ENCODE results near the gene HCFC2.
"Not testable (repeated sequence)": the region's sequence is repeated elsewhere in the genome, so short reads cannot be mapped to it uniquely, and the experiment has no call there.

HCFC2 gene

GRCh38 chr12:104106965-104107364 lies 42.6 kb downstream of the HCFC2 start:
- DNase-seq (ENCODE audit: low read depth, low spot score) = no peak
- H3K9me3 ChIP-seq (ENCODE audit: insufficient read depth, low read length) = no peaks in the 10 kb centered on the region
- H3K9ac ChIP-seq (ENCODE audit: insufficient read length, low read depth) = no peak overlapping the region

GRCh38 chr12:104108755-104109445 lies 44.6 kb downstream of the HCFC2 start:
- peak; percentile 87 for DNase-seq (ENCODE audit: low read depth, low spot score)
- H3K9me3 ChIP-seq (ENCODE audit: insufficient read depth, low read length) = no peaks in the 10 kb centered on the region
- no peak overlapping the region for H3K4me3 ChIP-seq (ENCODE audit: insufficient read length, low read depth)
- H3K27me3 ChIP-seq (ENCODE audit: insufficient read depth, insufficient read length) = no peaks in the 10 kb centered on the region
- TF ChIP-seq YY1 (IDR thresholded peaks at IDR 0.05; ENCODE audit: insufficient read depth, insufficient read length) (no peak), ZNF274 (IDR thresholded peaks at IDR 0.05; ENCODE audit: low read depth, low read length) (no peak), SUZ12 (IDR thresholded peaks at IDR 0.05; ENCODE audit: extremely low read depth, insufficient read depth, insufficient read length) (no peak)
- no peak overlapping the region for H3K9ac ChIP-seq (ENCODE audit: insufficient read length, low read depth)
- H3K4me1 ChIP-seq (ENCODE audit: insufficient read depth, insufficient read length) = no peaks in the 10 kb centered on the region
- no peaks in the 10 kb centered on the region for H3K36me3 ChIP-seq (ENCODE audit: insufficient read depth, insufficient read length, low read length)

More at GRCh38 chr12:104106965-104107364, 42.6 kb downstream of the HCFC2 start:
- H3K4me3 ChIP-seq (ENCODE audit: insufficient read length, low read depth) = no peak overlapping the region
- no peaks in the 10 kb centered on the region for H3K36me3 ChIP-seq (ENCODE audit: insufficient read depth, insufficient read length, low read length)
- H3K4me1 ChIP-seq (ENCODE audit: insufficient read depth, insufficient read length) = no peaks in the 10 kb centered on the region
- no peaks in the 10 kb centered on the region for H3K27me3 ChIP-seq (ENCODE audit: insufficient read depth, insufficient read length)
- no peak for TF ChIP-seq YY1 (IDR thresholded peaks at IDR 0.05; ENCODE audit: insufficient read depth, insufficient read length)
- no peak for TF ChIP-seq SUZ12 (IDR thresholded peaks at IDR 0.05; ENCODE audit: extremely low read depth, insufficient read depth, insufficient read length)
- no peak for TF ChIP-seq ZNF274 (IDR thresholded peaks at IDR 0.05; ENCODE audit: low read depth, low read length)

GRCh38 chr12:104109446-104110271 lies 45.3 kb downstream of the HCFC2 start:
- Histone ChIP-seq H3K36me3 (ENCODE audit: insufficient read depth, insufficient read length, low read length) (peaks cover under 1% of the 10 kb centered on the region), H3K4me3 (ENCODE audit: insufficient read length, low read depth) (no peak overlapping the region), H3K27me3 (ENCODE audit: insufficient read depth, insufficient read length) (no peaks in the 10 kb centered on the region), H3K9me3 (ENCODE audit: insufficient read depth, low read length) (no peaks in the 10 kb centered on the region), H3K4me1 (ENCODE audit: insufficient read depth, insufficient read length) (no peaks in the 10 kb centered on the region), H3K9ac (ENCODE audit: insufficient read length, low read depth) (no peak overlapping the region)
- TF ChIP-seq ZNF274 (IDR thresholded peaks at IDR 0.05; ENCODE audit: low read depth, low read length) = no peak
- TF ChIP-seq YY1 (IDR thresholded peaks at IDR 0.05; ENCODE audit: insufficient read depth, insufficient read length) = no peak
- no peak for TF ChIP-seq SUZ12 (IDR thresholded peaks at IDR 0.05; ENCODE audit: extremely low read depth, insufficient read depth, insufficient read length)
- no peak for DNase-seq (ENCODE audit: low read depth, low spot score)

GRCh38 chr12:104114834-104115586 lies 50.7 kb downstream of the HCFC2 start:
- H3K27me3 ChIP-seq (ENCODE audit: insufficient read depth, insufficient read length); H3K9ac ChIP-seq (ENCODE audit: insufficient read length, low read depth); DNase-seq (ENCODE audit: low read depth, low spot score); H3K4me1 ChIP-seq (ENCODE audit: insufficient read depth, insufficient read length); H3K9me3 ChIP-seq (ENCODE audit: insufficient read depth, low read length); H3K4me3 ChIP-seq (ENCODE audit: insufficient read length, low read depth): not testable (repeated sequence)
- peaks cover 37% of the 10 kb centered on the region for H3K36me3 ChIP-seq (ENCODE audit: insufficient read depth, insufficient read length, low read length)

GRCh38 chr12:104115587-104115975 lies 51.2 kb downstream of the HCFC2 start:
- Histone ChIP-seq H3K36me3 (ENCODE audit: insufficient read depth, insufficient read length, low read length) (peaks cover 42% of the 10 kb centered on the region), H3K4me1 (ENCODE audit: insufficient read depth, insufficient read length) (no peaks in the 10 kb centered on the region), H3K4me3 (ENCODE audit: insufficient read length, low read depth) (no peak overlapping the region), H3K9ac (ENCODE audit: insufficient read length, low read depth) (no peak overlapping the region), H3K27me3 (ENCODE audit: insufficient read depth, insufficient read length) (no peaks in the 10 kb centered on the region), H3K9me3 (ENCODE audit: insufficient read depth, low read length) (no peaks in the 10 kb centered on the region)
- DNase-seq (ENCODE audit: low read depth, low spot score) = no peak
- TF ChIP-seq SUZ12 (IDR thresholded peaks at IDR 0.05; ENCODE audit: extremely low read depth, insufficient read depth, insufficient read length) = no peak
- TF ChIP-seq ZNF274 (IDR thresholded peaks at IDR 0.05; ENCODE audit: low read depth, low read length) = no peak
- TF ChIP-seq YY1 (IDR thresholded peaks at IDR 0.05; ENCODE audit: insufficient read depth, insufficient read length) = no peak

GRCh38 chr12:104121001-104121400 lies 56.7 kb downstream of the HCFC2 start:
- H3K27me3 ChIP-seq (ENCODE audit: insufficient read depth, insufficient read length) = no peaks in the 10 kb centered on the region
- peaks cover 7% of the 10 kb centered on the region for H3K4me1 ChIP-seq (ENCODE audit: insufficient read depth, insufficient read length)
- no peak for DNase-seq (ENCODE audit: low read depth, low spot score)
- H3K9me3 ChIP-seq (ENCODE audit: insufficient read depth, low read length) = no peaks in the 10 kb centered on the region
- H3K36me3 ChIP-seq (ENCODE audit: insufficient read depth, insufficient read length, low read length) = peaks cover 77% of the 10 kb centered on the region
- H3K4me3 ChIP-seq (ENCODE audit: insufficient read length, low read depth) = no peak overlapping the region
- no peak overlapping the region for H3K9ac ChIP-seq (ENCODE audit: insufficient read length, low read depth)
- no peak for TF ChIP-seq YY1 (IDR thresholded peaks at IDR 0.05; ENCODE audit: insufficient read depth, insufficient read length)
- no peak for TF ChIP-seq SUZ12 (IDR thresholded peaks at IDR 0.05; ENCODE audit: extremely low read depth, insufficient read depth, insufficient read length)
- no peak for TF ChIP-seq ZNF274 (IDR thresholded peaks at IDR 0.05; ENCODE audit: low read depth, low read length)

GRCh38 chr12:104122298-104122697 lies 58.0 kb downstream of the HCFC2 start:
- peaks cover 83% of the 10 kb centered on the region for H3K36me3 ChIP-seq (ENCODE audit: insufficient read depth, insufficient read length, low read length)
- H3K4me3 ChIP-seq (ENCODE audit: insufficient read length, low read depth) = no peak overlapping the region
- no peak for TF ChIP-seq YY1 (IDR thresholded peaks at IDR 0.05; ENCODE audit: insufficient read depth, insufficient read length)
- no peak for TF ChIP-seq SUZ12 (IDR thresholded peaks at IDR 0.05; ENCODE audit: extremely low read depth, insufficient read depth, insufficient read length)
- TF ChIP-seq ZNF274 (IDR thresholded peaks at IDR 0.05; ENCODE audit: low read depth, low read length) = no peak
- H3K9me3 ChIP-seq (ENCODE audit: insufficient read depth, low read length) = no peaks in the 10 kb centered on the region
- no peak for DNase-seq (ENCODE audit: low read depth, low spot score)
- no peaks in the 10 kb centered on the region for H3K27me3 ChIP-seq (ENCODE audit: insufficient read depth, insufficient read length)
- peaks cover 7% of the 10 kb centered on the region for H3K4me1 ChIP-seq (ENCODE audit: insufficient read depth, insufficient read length)
- no peak overlapping the region for H3K9ac ChIP-seq (ENCODE audit: insufficient read length, low read depth)
